HG02943 (cell line): ENCODE measurements around the gene MYO5C.

Experiments used
- ATAC-seq: cut with Tn5 transposase; IDR thresholded peaks from one replicate; pipeline ENCODE4 v1.9.1; 2021; ENCODE audit warnings: mild to moderate bottlenecking, low read depth, moderate library complexity; ENCODE audit not compliant: unreplicated experiment

Gene MYO5C

DNA sequence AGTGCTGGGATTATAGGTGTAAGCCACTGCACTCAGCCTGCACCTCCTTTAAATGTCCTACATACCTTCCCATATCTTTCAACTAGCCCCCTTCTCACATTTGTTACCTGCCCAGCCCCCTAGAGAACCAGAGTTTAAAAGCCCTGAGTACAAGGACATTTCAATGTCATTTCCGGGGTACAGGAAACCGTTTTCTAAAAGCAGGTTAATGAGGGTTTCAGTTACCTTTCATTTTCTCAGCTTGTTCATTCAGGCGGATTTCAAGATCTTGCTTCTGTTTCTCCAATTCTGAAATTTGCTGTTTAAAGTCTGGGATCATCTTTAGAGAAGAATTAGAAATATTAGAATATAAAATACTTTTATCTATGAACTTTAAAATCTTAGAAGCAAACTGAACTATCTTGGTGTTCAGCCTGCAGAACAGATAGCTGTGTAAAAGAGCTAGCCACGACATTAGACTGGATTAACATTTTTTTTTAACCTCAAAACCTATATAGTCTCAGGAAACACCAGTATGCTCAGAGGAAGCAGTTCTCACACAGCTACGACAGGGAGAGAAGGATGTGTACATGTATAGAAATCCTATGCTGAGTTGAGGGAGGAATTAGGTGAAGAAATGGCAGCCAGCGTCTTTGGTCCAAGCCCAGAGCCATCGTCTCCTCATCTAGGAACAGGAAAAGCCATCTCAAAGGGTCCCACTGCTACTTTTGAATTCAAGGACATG is 74.5 kb downstream of the MYO5C start:
- no peak for ATAC-seq

DNA sequence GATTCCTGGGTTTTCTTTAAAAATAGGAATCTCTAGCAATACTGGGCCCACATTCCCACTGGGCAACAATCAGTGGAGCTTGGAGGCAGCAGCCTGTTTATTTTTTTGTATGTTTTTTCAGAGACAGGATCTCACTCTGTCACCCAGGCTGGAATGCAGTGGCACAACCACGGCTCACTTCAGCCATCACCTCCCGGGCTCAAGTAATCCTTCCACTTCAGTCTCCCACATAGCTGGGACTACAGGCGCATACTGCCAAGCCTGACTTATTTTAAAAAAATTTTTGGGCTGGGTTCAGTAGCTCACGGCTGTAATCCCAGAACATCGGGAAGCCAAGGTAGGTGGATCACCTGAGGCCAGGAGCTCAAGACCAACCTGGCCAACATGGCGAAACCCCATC is 75.4 kb downstream of the MYO5C start:
- no peak for ATAC-seq

GRCh38 chr15:52218816-52219215 is 76.8 kb downstream of the MYO5C start:
- no peak for ATAC-seq

DNA sequence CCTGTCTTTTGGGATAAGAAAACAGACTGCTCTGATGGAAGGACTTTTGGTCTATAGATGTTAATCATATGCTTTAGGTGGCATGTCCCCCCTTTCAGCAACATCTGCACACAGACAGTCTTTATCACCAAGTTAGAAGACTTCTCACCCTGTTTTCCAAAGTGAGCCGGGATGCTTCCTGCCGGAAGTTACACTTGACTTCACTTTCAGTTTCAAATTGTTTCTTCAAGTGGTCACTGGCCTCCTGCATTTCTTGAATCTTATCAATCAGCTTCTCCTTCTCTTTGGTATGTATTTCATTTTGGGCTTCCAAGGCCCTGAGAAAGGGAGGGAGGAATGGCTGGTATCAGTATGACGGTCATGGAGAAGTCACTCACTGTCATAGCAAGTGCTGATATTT is 77.2 kb downstream of the MYO5C start:
- ATAC-seq, result no peak

- no peak for ATAC-seq
Observed at GRCh38 chr15:52217186-52217585, 78.4 kb downstream of the MYO5C start.

DNA sequence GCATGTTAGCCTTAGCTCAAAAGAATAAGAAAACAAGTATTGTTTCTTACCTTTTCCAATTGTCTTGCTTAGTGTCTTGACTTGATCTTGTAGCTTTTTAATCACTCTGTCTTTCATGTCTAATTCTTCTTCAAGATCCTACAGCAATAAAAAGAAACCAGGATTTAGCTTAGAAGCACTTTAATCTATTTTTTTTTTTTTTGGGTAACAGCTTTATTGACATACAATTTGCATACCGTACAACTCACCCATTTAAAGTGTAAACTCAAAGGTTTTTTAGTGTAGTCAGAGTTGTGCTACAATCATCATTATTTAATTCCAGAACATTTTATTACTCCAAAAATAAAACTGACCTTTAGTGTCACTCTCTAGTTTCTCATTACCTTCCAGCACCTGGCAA is 81.1 kb downstream of the MYO5C start:
- ATAC-seq, result no peak

- no peak for ATAC-seq
Observed at GRCh38 chr15:52213206-52213605, 82.4 kb downstream of the MYO5C start.

- peak; percentile 72 for ATAC-seq
Observed at GRCh38 chr15:52208306-52208946, 87.2 kb downstream of the MYO5C start.

DNA sequence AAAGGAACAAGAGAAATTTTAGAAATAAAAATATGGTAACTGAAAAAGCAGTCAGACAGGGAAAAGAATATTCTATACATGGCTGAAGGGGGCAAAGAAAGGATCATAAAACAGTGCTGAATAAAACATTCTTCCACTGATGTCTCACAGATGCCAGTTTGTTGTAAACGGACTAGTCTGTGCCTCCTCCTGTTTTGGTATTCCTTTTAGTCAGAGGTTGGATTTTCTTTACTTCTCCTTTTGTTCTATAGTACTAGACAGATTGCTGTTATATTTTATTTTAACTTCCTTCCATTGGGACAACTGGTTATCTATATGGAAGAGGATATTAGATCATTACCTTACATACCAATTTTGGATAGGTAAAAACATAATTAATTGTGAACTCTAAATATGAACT is 88.4 kb downstream of the MYO5C start:
- no peak for ATAC-seq

GRCh38 chr15:52206446-52206845 is 89.2 kb downstream of the MYO5C start:
- ATAC-seq, result no peak

- ATAC-seq, result no peak
Observed at GRCh38 chr15:52204657-52205056, 90.9 kb downstream of the MYO5C start.

DNA sequence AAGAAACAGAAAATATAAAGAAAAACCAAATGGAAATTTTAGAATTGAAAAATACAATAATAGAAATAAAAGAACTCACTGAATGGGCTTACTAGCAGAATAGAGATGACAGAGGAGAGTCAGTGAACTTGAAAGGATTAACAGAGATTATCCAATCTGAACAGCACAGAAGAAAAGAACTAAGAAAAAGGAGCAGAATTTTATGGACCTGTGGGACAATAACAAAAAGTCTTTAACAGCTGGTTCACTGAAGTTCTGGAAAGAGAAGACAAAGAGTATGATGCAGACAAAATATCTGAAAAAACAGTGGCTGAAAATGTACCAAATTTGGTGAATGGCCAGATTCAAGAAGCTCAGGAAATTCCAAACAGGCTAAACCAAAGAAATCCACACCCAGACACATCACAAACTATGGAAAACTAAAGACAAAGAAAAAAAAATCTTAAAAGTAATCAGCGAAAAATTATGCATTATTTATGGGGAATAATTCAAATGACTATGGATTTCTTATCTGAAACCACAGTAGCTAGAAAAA is 94.7 kb downstream of the MYO5C start:
- no peak for ATAC-seq

DNA sequence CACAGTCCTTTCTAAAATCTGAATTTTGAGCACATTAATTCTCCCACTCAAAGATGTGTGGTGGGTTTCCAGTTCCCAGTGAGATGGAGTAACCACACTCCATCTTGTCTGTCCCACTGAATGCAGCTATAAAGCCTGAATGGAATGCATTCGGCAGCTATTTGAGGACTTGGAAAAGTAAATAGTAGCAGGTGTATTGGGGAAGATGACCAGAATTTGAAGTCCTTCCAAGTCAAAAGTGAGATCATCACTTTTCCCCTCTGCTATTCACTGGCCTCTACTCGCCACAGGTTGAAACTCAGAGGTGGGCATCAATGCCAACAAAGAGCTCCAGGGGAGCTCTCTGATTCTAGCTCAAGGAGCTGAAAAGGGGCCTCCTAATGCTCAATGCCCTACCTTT is 96.3 kb downstream of the MYO5C start:
- ATAC-seq, result no peak

DNA sequence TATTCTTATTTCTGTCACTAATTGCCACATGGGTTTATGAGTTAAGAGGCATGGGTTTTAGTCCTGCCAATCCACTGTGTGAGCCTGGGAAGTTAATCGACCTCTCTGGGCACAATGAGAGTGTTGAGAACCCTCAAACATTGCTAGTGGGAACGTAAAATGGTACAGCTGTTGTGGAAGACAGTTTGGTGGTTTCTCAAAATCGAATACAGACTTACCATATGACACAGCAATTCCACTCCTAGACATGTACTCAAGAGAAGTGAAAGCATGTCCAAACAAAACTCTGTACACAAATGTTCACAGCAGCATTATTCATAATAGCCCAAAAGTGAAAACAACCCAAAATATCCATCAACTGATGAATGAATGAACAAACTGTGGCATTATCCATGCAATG is 98.7 kb downstream of the MYO5C start:
- no peak for ATAC-seq

- ATAC-seq, result no peak
Observed at GRCh38 chr15:52193791-52194190, 101.8 kb downstream of the MYO5C start.

- no peak for ATAC-seq
Observed at GRCh38 chr15:52193321-52193720, 102.3 kb downstream of the MYO5C start.

GRCh38 chr15:52191207-52191606 is 104.4 kb downstream of the MYO5C start, which contains the start of gene GNB5:
TSS of gene GNB5 (minus strand) at chr15:52191392. CDS start at chr15:52184676, 6,716 bp downstream.
- ATAC-seq, result no peak

GRCh38 chr15:52186651-52187486 is 108.7 kb downstream of the MYO5C start:
- ATAC-seq, result no peak

DNA sequence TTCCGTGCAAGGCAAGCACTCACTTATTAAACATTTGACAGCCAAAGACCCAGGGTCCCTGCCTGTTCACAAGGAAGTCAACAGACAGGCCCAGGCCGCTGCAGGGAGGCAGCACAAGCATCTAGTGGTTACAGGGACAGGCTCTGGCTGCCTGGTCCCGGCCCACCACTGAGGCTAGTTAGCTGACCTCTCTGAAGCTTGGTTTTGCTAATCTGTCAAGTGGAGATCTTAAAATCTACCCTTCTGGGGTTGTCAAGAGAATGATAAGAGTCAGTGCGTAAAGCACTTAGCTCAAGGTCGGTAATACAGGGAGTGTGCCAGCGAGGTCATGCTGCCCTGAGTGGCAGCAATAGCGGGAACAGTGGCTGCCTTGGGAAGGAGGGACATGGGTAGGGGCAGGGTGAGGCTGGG is 110.4 kb downstream of the MYO5C start:
- no peak for ATAC-seq

- no peak for ATAC-seq
Observed at GRCh38 chr15:52184721-52185120, 110.9 kb downstream of the MYO5C start.

DNA sequence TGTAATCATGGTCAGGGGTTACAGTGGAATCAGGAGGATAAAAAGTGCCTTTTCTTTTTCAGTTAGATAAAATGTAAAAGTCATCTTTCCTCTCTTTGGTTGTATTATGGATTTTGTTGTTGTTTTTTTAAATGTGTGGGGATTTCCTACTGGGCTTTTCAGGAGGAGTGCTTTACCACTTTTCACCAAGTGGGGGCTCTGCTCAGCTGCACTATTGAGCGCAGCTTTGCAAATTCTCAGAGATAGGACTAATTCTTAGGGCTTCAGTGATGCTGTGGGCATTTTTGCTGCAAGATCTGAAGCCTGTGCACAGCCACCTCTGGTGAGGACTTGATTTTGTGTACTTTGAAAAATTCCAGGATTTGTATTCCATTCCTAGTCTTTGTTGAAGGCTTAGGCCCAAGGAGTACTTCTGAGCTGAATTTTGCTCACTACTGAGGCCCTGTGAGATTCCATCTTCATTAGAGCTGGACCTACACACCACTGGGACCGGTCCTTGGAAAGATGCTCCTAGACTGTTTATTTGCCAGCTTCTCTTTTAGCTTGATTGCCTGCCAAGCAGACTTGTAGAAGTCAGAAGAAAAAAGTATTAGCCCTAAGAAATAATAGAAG is 111.9 kb downstream of the MYO5C start:
- ATAC-seq, result no peak
